ENCODE data around the gene SYNE3. TPM values are rescaled to one million over a fixed set of nuclear protein-coding genes. Genes with fewer than 3 reads are reported as not detected.
A peak's percentile ranks its signal among the peaks of the same experiment; 100 is the strongest.

The SYNE3 gene
- total RNA-seq, 1 donor from 2014 or later, result 27.0 TPM

DNA sequence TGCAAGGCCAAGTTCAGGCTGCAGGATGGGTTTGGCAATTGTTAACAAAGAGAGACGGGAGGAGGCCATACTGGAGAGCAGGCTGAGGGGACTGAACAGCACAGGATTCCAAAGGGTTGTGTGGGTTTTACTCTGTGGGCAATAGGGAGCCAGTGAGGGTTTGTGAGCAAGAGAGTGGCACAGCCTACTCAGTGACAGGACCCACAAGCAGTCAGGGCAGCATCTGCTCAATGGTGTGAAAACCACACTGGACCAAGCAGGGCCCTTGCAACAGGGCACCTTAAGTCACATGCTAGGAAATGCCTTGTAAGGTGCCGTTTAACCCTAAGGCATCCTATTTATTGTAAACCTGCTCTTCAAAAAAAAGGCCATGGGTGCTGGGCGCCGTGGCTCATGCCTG, 22.0 kb downstream of the SYNE3 start:
- Histone ChIP-seq H3K36me3 (no peaks in the 10 kb centered on the region), H3K27me3 (no peaks in the 10 kb centered on the region), H3K4me1 (peaks cover 71% of the 10 kb centered on the region), H3K4me3 (no peak overlapping the region), H3K9me3 (no peaks in the 10 kb centered on the region), H3K27ac (no peak overlapping the region)
- intact Hi-C loops (cut with DNase I), result no loop called here
- no peak for DNase-seq (ENCODE audit: extremely low spot score in 2 of 2)
- TF ChIP-seq CTCF (IDR thresholded peaks at IDR 0.05) (no peak), POLR2AphosphoS5 (IDR thresholded peaks at IDR 0.05; ENCODE audit: insufficient read depth in 1 of 2, low read depth in 1 of 2) (no peak), POLR2A (IDR thresholded peaks at IDR 0.05) (no peak)

GRCh38 chr14:95493976-95494375, 22.5 kb downstream of the SYNE3 start:
- DNase-seq (ENCODE audit: extremely low spot score in 2 of 2), result no peak
- Histone ChIP-seq H3K36me3 (no peaks in the 10 kb centered on the region), H3K4me3 (no peak overlapping the region), H3K9me3 (no peaks in the 10 kb centered on the region), H3K27me3 (no peaks in the 10 kb centered on the region), H3K4me1 (peaks cover 71% of the 10 kb centered on the region), H3K27ac (no peak overlapping the region)
- intact Hi-C loops (cut with DNase I), result no loop called here
- TF ChIP-seq CTCF (IDR thresholded peaks at IDR 0.05) (no peak), POLR2A (IDR thresholded peaks at IDR 0.05) (no peak), POLR2AphosphoS5 (IDR thresholded peaks at IDR 0.05; ENCODE audit: insufficient read depth in 1 of 2, low read depth in 1 of 2) (no peak)

GRCh38 chr14:95493503-95493902, 22.9 kb downstream of the SYNE3 start:
- no peaks in the 10 kb centered on the region for H3K9me3 ChIP-seq
- no peak overlapping the region for H3K4me3 ChIP-seq
- peaks cover 71% of the 10 kb centered on the region for H3K4me1 ChIP-seq
- H3K27me3 ChIP-seq, result no peaks in the 10 kb centered on the region
- no peaks in the 10 kb centered on the region for H3K36me3 ChIP-seq
- H3K27ac ChIP-seq, result no peak overlapping the region
- DNase-seq (ENCODE audit: extremely low spot score in 2 of 2), result no peak
- TF ChIP-seq POLR2A (IDR thresholded peaks at IDR 0.05), result no peak
- intact Hi-C loops (cut with DNase I), result no loop called here

GRCh38 chr14:95491936-95492608, 24.4 kb downstream of the SYNE3 start:
- Histone ChIP-seq H3K27ac (peak overlapping the region; percentile 77), H3K4me3 (no peak overlapping the region), H3K36me3 (no peaks in the 10 kb centered on the region), H3K27me3 (no peaks in the 10 kb centered on the region), H3K9me3 (no peaks in the 10 kb centered on the region), H3K4me1 (peaks cover 65% of the 10 kb centered on the region)
- no peak for DNase-seq (ENCODE audit: extremely low spot score in 2 of 2)
- TF ChIP-seq POLR2AphosphoS5 (IDR thresholded peaks at IDR 0.05; ENCODE audit: insufficient read depth in 1 of 2, low read depth in 1 of 2) (no peak), CTCF (IDR thresholded peaks at IDR 0.05) (no peak), POLR2A (IDR thresholded peaks at IDR 0.05) (no peak)
- intact Hi-C loops (cut with DNase I), result no loop called here

GRCh38 chr14:95490727-95491451, 25.6 kb downstream of the SYNE3 start:
- DNase-seq (ENCODE audit: extremely low spot score in 2 of 2), result no peak
- intact Hi-C loops (cut with DNase I), result no loop called here
- no peaks in the 10 kb centered on the region for H3K27me3 ChIP-seq
- no peak overlapping the region for H3K4me3 ChIP-seq
- TF ChIP-seq POLR2AphosphoS5 (IDR thresholded peaks at IDR 0.05; ENCODE audit: insufficient read depth in 1 of 2, low read depth in 1 of 2), result peak in 1 of 2 donors; percentile 11
- TF ChIP-seq CTCF (IDR thresholded peaks at IDR 0.05), result no peak
- H3K36me3 ChIP-seq, result no peaks in the 10 kb centered on the region
- no peaks in the 10 kb centered on the region for H3K9me3 ChIP-seq
- H3K27ac ChIP-seq, result peak overlapping the region; percentile 77
- H3K4me1 ChIP-seq, result peaks cover 60% of the 10 kb centered on the region

All from vagina (tissue), 2 donors.